ENCODE results near the gene C1orf94.

DNA sequence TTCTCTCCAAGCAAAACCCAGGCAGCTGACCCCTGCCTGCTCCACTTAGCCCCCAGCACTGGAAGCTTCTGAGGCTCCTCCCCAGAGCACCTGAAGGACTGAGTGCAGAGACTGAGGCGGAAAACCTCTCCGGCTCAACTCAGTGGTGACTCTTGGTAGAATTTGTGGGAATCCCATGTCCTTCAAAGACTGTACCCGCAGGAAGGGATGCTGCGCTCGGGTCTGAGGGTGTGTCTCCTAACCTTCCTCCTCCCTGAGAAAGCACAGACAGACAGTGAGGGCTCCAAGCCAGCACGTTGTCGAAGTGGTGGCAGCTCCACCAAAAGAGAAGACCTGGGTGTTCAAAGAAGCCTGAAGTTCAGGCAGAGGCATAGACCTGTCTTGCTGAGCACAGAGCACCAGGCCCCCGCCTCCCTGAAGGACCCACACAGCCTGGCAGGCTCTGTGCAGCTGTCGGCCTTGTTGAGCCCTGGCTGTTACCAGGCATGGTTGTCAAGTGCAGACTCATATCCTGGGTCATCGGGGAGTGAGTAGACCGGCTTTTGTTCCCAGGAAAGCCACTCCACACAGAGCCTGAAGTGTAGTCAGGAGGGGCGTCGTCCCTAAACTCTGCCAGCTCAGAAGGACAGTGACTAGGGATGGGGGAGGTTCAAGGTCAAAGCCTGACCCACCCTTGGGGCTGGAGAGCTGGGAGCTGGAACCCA lies 48.4 kb upstream of the C1orf94 start:
- TF ChIP-seq RELA (CRISPR knock-in tag; IDR thresholded peaks at IDR 0.05; ENCODE audit: borderline replicate concordance) (no peak), CTCF (IDR thresholded peaks at IDR 0.05) (no peak), SP1 (CRISPR knock-in tag; conservative IDR thresholded peaks at IDR 0.05) (no peak), IRF2 (CRISPR knock-in tag; IDR thresholded peaks at IDR 0.05; ENCODE audit: borderline replicate concordance, low read depth) (no peak), NR3C1 (CRISPR knock-in tag; conservative IDR thresholded peaks at IDR 0.05; ENCODE audit: low read depth) (no peak), ATF1 (CRISPR knock-in tag; IDR thresholded peaks at IDR 0.05) (no peak), NR2C2 (CRISPR knock-in tag; IDR thresholded peaks at IDR 0.05) (no peak), MYBL2 (CRISPR knock-in tag; IDR thresholded peaks at IDR 0.05) (no peak), ELF4 (CRISPR knock-in tag; IDR thresholded peaks at IDR 0.05; ENCODE audit: low read depth) (no peak)
- TF ChIP-seq, protein P1, sequence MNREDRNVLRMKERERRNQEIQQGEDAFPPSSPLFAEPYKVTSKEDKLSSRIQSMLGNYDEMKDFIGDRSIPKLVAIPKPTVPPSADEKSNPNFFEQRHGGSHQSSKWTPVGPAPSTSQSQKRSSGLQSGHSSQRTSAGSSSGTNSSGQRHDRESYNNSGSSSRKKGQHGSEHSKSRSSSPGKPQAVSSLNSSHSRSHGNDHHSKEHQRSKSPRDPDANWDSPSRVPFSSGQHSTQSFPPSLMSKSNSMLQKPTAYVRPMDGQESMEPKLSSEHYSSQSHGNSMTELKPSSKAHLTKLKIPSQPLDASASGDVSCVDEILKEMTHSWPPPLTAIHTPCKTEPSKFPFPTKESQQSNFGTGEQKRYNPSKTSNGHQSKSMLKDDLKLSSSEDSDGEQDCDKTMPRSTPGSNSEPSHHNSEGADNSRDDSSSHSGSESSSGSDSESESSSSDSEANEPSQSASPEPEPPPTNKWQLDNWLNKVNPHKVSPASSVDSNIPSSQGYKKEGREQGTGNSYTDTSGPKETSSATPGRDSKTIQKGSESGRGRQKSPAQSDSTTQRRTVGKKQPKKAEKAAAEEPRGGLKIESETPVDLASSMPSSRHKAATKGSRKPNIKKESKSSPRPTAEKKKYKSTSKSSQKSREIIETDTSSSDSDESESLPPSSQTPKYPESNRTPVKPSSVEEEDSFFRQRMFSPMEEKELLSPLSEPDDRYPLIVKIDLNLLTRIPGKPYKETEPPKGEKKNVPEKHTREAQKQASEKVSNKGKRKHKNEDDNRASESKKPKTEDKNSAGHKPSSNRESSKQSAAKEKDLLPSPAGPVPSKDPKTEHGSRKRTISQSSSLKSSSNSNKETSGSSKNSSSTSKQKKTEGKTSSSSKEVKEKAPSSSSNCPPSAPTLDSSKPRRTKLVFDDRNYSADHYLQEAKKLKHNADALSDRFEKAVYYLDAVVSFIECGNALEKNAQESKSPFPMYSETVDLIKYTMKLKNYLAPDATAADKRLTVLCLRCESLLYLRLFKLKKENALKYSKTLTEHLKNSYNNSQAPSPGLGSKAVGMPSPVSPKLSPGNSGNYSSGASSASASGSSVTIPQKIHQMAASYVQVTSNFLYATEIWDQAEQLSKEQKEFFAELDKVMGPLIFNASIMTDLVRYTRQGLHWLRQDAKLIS (CRISPR knock-in tag; IDR thresholded peaks at IDR 0.05; ENCODE audit: borderline replicate concordance): no peak
- TF ChIP-seq, protein P2, sequence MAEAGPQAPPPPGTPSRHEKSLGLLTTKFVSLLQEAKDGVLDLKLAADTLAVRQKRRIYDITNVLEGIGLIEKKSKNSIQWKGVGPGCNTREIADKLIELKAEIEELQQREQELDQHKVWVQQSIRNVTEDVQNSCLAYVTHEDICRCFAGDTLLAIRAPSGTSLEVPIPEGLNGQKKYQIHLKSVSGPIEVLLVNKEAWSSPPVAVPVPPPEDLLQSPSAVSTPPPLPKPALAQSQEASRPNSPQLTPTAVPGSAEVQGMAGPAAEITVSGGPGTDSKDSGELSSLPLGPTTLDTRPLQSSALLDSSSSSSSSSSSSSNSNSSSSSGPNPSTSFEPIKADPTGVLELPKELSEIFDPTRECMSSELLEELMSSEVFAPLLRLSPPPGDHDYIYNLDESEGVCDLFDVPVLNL (CRISPR knock-in tag; IDR thresholded peaks at IDR 0.05; ENCODE audit: borderline replicate concordance, low read depth): no peak
- TF ChIP-seq, protein P3, sequence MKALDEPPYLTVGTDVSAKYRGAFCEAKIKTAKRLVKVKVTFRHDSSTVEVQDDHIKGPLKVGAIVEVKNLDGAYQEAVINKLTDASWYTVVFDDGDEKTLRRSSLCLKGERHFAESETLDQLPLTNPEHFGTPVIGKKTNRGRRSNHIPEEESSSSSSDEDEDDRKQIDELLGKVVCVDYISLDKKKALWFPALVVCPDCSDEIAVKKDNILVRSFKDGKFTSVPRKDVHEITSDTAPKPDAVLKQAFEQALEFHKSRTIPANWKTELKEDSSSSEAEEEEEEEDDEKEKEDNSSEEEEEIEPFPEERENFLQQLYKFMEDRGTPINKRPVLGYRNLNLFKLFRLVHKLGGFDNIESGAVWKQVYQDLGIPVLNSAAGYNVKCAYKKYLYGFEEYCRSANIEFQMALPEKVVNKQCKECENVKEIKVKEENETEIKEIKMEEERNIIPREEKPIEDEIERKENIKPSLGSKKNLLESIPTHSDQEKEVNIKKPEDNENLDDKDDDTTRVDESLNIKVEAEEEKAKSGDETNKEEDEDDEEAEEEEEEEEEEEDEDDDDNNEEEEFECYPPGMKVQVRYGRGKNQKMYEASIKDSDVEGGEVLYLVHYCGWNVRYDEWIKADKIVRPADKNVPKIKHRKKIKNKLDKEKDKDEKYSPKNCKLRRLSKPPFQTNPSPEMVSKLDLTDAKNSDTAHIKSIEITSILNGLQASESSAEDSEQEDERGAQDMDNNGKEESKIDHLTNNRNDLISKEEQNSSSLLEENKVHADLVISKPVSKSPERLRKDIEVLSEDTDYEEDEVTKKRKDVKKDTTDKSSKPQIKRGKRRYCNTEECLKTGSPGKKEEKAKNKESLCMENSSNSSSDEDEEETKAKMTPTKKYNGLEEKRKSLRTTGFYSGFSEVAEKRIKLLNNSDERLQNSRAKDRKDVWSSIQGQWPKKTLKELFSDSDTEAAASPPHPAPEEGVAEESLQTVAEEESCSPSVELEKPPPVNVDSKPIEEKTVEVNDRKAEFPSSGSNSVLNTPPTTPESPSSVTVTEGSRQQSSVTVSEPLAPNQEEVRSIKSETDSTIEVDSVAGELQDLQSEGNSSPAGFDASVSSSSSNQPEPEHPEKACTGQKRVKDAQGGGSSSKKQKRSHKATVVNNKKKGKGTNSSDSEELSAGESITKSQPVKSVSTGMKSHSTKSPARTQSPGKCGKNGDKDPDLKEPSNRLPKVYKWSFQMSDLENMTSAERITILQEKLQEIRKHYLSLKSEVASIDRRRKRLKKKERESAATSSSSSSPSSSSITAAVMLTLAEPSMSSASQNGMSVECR (CRISPR knock-in tag; IDR thresholded peaks at IDR 0.05; ENCODE audit: borderline replicate concordance): no peak

Data from WTC11 (cell line).